ENCODE data around the gene RFXANK.
"Not testable (repeated sequence)": the region's sequence is repeated elsewhere in the genome, so short reads cannot be mapped to it uniquely, and the experiment has no call there.

The RFXANK gene

DNA sequence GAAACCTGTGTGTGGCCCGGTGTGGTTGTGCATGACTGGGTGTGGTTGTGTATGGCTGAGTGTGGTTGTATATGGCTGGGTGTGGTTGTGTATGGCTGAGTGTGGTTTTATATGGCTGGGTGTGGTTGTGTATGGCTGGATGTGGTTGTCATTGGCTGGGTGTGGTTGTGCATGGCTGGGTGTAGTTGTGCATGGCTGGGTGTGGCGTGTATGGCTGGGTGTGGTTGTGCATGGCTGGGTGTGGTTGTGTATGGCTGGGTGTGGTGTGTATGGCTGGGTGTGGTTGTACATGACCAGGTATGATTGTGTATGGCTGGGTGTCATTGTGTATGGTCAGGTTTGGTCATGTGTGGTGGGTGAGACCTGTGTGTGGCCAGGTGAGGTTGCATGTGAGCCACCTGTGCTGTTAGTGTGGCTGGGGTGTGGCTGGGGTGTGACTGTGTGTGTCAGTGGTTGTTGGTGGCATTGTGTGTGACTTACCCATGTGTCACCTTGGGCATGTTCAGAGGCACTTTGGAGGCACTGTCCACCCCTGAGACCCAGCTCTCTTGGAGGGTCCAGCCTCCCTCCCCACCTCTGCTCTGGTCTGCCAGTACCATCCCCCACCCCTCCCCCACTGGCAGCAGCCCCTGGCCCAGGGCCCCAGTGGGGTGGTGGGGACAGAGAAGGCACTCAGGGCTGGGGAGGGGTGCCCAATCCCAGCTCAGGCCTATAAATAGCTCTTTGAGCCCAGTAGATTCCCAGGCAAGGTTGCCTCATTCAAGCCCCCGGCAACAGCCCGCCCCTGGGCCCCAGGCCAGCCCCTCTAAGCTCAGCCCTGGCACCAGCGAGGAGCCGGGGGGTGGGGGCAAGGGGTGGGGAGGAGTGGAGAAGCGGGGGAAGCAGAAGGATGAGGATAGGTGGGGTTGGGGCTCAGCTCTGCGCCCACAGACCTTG lies 15.8 kb downstream of the RFXANK start:
- DNase-seq, result no peak

DNA sequence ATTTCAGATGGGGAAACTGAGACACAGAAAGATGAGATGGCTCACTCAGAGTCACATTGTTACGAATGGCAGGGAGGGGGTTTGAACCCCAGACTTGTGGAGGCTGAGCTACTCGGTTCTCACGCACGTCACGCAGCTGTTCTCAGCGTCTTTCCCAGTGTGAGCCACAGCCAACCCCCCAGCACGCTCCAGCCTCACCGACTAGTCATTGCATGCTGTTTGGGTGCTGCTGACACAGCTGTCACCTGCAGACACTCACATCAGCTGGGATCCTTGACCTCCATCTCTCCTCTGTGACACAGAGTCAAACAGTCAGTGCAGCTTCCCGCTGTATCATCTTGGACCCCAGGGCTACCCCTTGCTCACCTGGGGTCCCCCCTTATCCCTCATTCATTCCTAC lies 17.3 kb downstream of the RFXANK start:
- no peak for DNase-seq

DNA sequence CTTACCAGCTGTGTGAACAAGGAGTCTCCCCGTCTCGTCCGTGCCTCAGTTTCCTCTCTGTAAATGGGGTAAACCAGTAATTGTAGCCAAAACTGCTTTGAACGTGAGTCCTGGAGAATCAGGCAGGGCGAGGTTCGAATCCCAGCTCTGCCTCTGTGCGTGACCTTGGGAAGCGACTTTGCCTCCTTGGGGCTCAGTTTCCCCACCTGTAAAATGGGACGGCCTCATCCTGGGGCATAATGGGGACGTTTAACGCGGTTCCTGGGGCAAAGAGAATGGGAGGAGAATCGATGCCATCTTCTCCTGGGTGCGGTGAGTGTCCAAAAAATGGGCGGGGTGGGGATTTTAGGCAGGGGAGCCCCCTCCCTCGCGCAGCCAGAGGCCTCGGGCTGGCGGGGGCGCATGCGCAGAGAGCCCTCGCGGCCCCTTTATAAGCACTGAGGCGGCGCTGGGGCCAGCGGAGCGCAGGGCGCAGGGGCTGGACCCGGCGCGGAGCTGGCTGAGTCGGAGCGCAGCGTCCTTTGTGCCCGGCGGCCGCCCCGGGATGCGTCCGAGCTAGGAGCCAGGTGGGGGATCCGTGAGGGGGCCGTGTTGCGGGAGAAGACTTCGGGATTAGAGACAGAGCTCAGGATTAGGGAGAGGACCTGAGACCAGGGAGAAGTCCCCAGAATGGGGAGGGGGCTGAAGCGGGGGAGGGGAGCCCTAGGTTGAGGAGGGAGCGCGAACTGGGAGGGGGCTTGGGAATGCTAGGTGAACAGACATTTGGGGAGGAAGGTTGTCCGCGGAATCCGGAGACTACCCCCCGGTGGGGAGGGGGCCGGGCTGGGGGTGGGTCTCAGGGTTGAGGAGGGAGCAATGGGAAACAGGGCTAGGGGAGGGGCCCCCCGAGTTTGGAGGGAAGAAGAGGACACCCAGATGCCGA lies 19.7 kb downstream of the RFXANK start, which contains the start of gene NCAN:
NCAN (plus strand) TSS at position 460 of the 922 bp plus-strand sequence. CDS start 4,996 bp downstream, outside the sequence.
- peak; percentile 11 for DNase-seq

GRCh38 chr19:19212916-19213315 lies 20.9 kb downstream of the RFXANK start:
- DNase-seq, result no peak

DNA sequence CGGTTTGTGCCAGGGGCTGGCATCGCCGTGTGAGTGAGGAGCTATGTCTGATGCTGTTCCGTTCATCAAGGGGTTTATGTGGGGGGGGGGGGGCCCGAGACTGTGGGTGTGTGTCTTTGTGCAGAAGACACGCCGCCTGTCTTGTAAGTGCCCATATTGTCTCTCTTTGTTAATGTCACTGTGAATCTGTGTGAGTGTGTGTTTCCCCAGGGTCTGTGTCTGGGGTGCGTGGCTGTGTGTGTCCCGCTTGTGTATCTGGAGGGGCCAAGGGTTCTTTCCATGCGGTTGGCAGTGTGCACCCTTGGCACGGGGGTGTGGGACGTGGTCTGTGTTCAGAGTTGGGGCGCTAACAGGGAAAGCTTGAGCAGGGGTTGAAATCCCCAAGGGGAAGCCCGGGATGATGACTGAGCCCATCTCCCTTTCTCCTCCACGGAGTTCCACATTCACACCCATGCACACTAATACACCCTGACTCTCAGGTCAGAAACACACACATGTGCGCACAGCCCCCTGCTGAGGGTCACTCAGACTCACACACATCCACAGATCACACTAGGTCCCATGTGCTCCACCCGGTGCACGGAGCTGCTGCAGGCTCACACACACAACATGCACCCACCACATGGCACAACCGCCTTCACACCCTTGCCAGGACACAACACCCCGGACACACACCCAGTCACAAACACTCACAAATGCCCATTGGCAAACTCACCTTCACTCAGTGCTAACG lies 21.5 kb downstream of the RFXANK start:
- DNase-seq, result no peak

GRCh38 chr19:19214159-19214490 lies 22.1 kb downstream of the RFXANK start:
- DNase-seq, result no peak

DNA sequence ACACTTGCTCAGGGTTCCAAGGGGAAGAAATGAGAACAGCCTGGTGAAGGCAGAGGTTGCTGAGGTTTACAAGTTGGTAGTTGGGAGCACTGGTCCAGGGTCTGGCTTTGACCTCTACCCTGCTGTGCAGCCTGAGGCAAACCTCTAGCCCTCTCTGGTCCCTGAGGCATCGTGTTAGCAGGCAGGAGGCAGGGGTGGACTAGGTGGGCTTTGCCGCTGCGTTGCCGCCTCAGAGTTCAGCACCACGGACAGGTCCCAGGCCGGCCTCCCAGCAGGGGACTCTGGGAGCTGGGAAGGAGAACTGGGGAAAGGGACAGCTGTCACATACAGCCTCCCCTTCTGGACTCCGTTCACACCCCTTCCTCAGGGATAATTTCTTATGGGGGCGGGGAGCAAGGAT lies 22.8 kb downstream of the RFXANK start:
- no peak for DNase-seq

- DNase-seq, result no peak
Observed at GRCh38 chr19:19215792-19216191, 23.7 kb downstream of the RFXANK start.

GRCh38 chr19:19217099-19217498 lies 25.0 kb downstream of the RFXANK start:
- no peak for DNase-seq

DNA sequence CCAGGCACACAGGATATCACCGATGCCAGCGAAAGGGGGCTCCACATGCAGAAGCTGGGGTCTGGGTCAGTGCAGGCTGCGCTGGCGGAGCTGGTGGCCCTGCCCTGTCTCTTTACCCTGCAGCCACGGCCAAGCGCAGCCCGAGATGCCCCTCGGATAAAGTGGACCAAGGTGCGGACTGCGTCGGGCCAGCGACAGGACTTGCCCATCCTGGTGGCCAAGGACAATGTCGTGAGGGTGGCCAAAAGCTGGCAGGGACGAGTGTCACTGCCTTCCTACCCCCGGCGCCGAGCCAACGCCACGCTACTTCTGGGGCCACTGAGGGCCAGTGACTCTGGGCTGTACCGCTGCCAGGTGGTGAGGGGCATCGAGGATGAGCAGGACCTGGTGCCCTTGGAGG lies 26.9 kb downstream of the RFXANK start:
- DNase-seq, result no peak

GRCh38 chr19:19221000-19221399 lies 28.9 kb downstream of the RFXANK start:
- not testable (repeated sequence) for DNase-seq

- DNase-seq, result no peak
Observed at GRCh38 chr19:19223060-19223459, 31.0 kb downstream of the RFXANK start.

GRCh38 chr19:19223636-19224035 lies 31.6 kb downstream of the RFXANK start:
- no peak for DNase-seq

- no peak for DNase-seq
Observed at GRCh38 chr19:19224150-19224851, 32.2 kb downstream of the RFXANK start.

- DNase-seq, result no peak
Observed at GRCh38 chr19:19224852-19225494, 32.9 kb downstream of the RFXANK start.

DNA sequence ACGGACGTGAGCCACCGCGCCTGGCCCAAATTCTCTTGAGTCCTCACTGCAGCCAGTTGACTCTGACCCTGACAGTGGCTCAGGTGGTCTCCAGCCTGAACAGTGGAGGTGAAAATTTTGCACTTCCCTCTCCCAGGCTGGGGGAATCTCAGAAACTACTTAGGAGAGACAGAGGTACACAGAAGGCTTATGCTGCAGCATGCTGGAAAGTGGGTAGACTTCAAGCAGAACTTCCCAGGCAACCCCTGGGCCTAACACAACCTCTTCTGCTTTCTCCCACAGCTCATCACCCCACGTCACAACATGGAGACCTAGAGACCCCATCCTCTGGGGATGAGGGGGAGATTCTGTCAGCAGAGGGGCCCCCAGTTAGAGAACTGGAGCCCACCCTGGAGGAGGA lies 34.1 kb downstream of the RFXANK start:
- no peak for DNase-seq

GRCh38 chr19:19226663-19227062 lies 34.6 kb downstream of the RFXANK start:
- no peak for DNase-seq

DNA sequence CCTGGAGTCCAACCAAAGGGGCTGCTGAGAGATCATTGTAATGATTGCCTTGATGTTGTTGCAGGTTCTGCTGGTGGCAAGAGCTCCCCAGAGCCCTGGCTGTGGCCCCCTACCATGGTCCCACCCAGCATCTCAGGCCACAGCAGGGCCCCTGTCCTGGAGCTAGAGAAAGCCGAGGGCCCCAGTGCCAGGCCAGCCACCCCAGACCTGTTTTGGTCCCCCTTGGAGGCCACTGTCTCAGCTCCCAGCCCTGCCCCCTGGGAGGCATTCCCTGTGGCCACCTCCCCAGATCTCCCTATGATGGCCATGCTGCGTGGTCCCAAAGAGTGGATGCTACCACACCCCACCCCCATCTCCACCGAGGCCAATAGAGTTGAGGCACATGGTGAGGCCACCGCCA lies 35.2 kb downstream of the RFXANK start:
- no peak for DNase-seq

DNA sequence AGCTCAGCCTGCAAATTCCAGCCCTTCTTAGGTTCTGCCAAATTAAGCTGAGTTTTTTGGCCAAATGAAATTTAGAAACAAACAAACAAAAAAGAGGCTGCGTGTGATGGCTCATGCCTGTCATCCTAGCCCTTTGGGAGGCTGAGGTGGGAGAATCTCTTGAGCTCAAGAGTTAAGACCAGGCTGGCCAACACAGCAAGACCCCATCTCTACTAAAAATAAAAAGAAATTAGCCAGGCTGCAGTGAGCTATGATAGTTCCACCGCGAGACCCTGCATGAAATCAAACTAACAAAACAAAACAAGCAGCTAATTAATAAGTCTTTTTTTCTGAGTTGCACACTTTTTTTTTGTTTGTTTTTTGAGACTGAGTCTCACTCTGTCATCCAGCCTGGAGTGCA lies 37.6 kb downstream of the RFXANK start:
- no peak for DNase-seq

DNA sequence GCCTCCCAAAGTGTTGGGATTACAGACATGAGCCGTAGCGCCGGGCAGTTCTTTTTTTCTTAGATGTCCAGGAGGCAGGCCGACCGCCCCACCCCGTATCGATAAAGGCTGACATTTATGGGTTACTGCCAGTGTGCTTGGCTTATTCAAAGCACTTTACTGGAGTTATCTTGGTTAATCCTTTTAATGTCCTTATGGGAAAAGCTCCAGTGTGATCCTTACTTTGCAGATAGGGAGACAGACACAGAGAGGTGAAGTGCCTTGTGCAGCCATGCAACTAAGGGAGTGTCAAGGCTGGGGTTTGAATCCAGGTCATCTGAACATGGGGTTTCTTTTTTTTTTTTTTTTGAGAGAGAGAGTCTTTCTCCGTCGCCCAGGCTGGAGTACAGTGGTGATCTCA lies 38.9 kb downstream of the RFXANK start:
- DNase-seq, result no peak

- no peak for DNase-seq
Observed at GRCh38 chr19:19232261-19232721, 40.2 kb downstream of the RFXANK start.

Measured in NCI-H2227 treated with DMSO at 0.1 percent for 48 hours (cell line).